Measurements from ENCODE around the gene CCR9. TPM values are rescaled to one million over a fixed set of nuclear protein-coding genes. Genes with fewer than 3 reads are reported as not detected.

CCR9 gene
- total RNA-seq, 3 donors from 2014 or later = not detected

- H3K36me3 ChIP-seq = no peaks in the 10 kb centered on the region
- H3K27ac ChIP-seq = no peak overlapping the region
- DNase-seq (ENCODE audit: low spot score in 2 of 2) = no peak
- intact Hi-C loops (cut with DNase I; ENCODE audit: low total_unique reads) = no loop called here
- no peaks in the 10 kb centered on the region for H3K4me1 ChIP-seq
- H3K4me3 ChIP-seq = no peak overlapping the region
- H3K27me3 ChIP-seq = no peaks in the 10 kb centered on the region
- no peaks in the 10 kb centered on the region for H3K9me3 ChIP-seq
- TF ChIP-seq POLR2AphosphoS5 (IDR thresholded peaks at IDR 0.05) = no peak
- TF ChIP-seq CTCF (IDR thresholded peaks at IDR 0.05) = no peak
- TF ChIP-seq POLR2A (IDR thresholded peaks at IDR 0.05) = no peak
These were observed 10.6 kb downstream of the CCR9 start for GRCh38 chr3:45896956-45897355.

GRCh38 chr3:45904931-45905330, 18.6 kb downstream of the CCR9 start:
- Histone ChIP-seq H3K27me3 (no peaks in the 10 kb centered on the region), H3K27ac (no peak overlapping the region), H3K4me3 (no peak overlapping the region), H3K4me1 (no peaks in the 10 kb centered on the region), H3K9me3 (no peaks in the 10 kb centered on the region), H3K36me3 (no peaks in the 10 kb centered on the region)
- no peak for DNase-seq (ENCODE audit: low spot score in 2 of 2)
- TF ChIP-seq POLR2AphosphoS5 (IDR thresholded peaks at IDR 0.05) (no peak), CTCF (IDR thresholded peaks at IDR 0.05) (no peak), POLR2A (IDR thresholded peaks at IDR 0.05) (no peak)
- intact Hi-C loops (cut with DNase I; ENCODE audit: low total_unique reads) = loop anchor here (5.0 kb wide), 1 partner anchor 1333 kb away; no protein-coding TSS in a partner anchor

- Histone ChIP-seq H3K9me3 (no peaks in the 10 kb centered on the region), H3K4me1 (no peaks in the 10 kb centered on the region), H3K27ac (no peak overlapping the region), H3K36me3 (no peaks in the 10 kb centered on the region), H3K4me3 (no peak overlapping the region), H3K27me3 (no peaks in the 10 kb centered on the region)
- no peak for TF ChIP-seq CTCF (IDR thresholded peaks at IDR 0.05)
- no peak for TF ChIP-seq POLR2A (IDR thresholded peaks at IDR 0.05)
- no peak for TF ChIP-seq POLR2AphosphoS5 (IDR thresholded peaks at IDR 0.05)
- intact Hi-C loops (cut with DNase I; ENCODE audit: low total_unique reads) = no loop called here
- DNase-seq (ENCODE audit: low spot score in 2 of 2) = no peak
These were observed 19.4 kb downstream of the CCR9 start for GRCh38 chr3:45905755-45906154.

- no peak overlapping the region for H3K4me3 ChIP-seq
- no peaks in the 10 kb centered on the region for H3K4me1 ChIP-seq
- no peak for DNase-seq (ENCODE audit: low spot score in 2 of 2)
- no peak overlapping the region for H3K27ac ChIP-seq
- H3K27me3 ChIP-seq = no peaks in the 10 kb centered on the region
- H3K9me3 ChIP-seq = no peaks in the 10 kb centered on the region
- no peak for TF ChIP-seq POLR2AphosphoS5 (IDR thresholded peaks at IDR 0.05)
- intact Hi-C loops (cut with DNase I; ENCODE audit: low total_unique reads) = no loop called here
- H3K36me3 ChIP-seq = no peaks in the 10 kb centered on the region
These were observed 20.5 kb downstream of the CCR9 start for GRCh38 chr3:45906681-45907407.

- Histone ChIP-seq H3K4me1 (no peaks in the 10 kb centered on the region), H3K27ac (no peak overlapping the region), H3K9me3 (no peaks in the 10 kb centered on the region), H3K4me3 (no peak overlapping the region), H3K27me3 (no peaks in the 10 kb centered on the region), H3K36me3 (no peaks in the 10 kb centered on the region)
- DNase-seq (ENCODE audit: low spot score in 2 of 2) = no peak
- TF ChIP-seq POLR2AphosphoS5 (IDR thresholded peaks at IDR 0.05) (no peak), POLR2A (IDR thresholded peaks at IDR 0.05) (no peak), CTCF (IDR thresholded peaks at IDR 0.05) (no peak)
- intact Hi-C loops (cut with DNase I; ENCODE audit: low total_unique reads) = no loop called here
These were observed 21.7 kb downstream of the CCR9 start for GRCh38 chr3:45907769-45908705.

Data from breast epithelium (tissue), 4 donors.